Common myeloid progenitor, CD34-positive (primary cell): ENCODE results near the gene MRPL55.

Experiments used
- CTCF ChIA-PET: fragments of 350-600 bp; sonication (Branson Sonifier 250); formaldehyde crosslinking; loops from one replicate; lab custom pipeline; 2021; ENCODE audit warnings: antibody characterized with exemption; lab: Charles Lee
- POLR2A ChIA-PET: fragments of 350-600 bp; sonication (Branson Sonifier 250); formaldehyde crosslinking; loops from one replicate; lab custom pipeline; 2021; ENCODE audit warnings: antibody characterized with exemption; lab: Charles Lee
- DNase-seq, 3 donors: peaks; one replicate each; pipeline versions ENCODE4 v3.0.0 to v3.0.0-alpha.2; 2013
- H3K27ac ChIP-seq, 2 experiments: 1 replicate in 1 of 2; 2 replicates in 1 of 2; pipeline ENCODE4 v1.7.0; 2013; ENCODE audit warnings: inconsistent platforms in 2 of 2, low read length in 2 of 2, mild to moderate bottlenecking in 2 of 2, low read depth in 1 of 2, moderate library complexity in 1 of 2; ENCODE audit not compliant: severe bottlenecking in 2 of 2, insufficient read depth in 1 of 2, poor library complexity in 1 of 2
- H3K27me3 ChIP-seq, 5 experiments: replicated peaks in 2 of 5; 1 replicate in 3 of 5; 2 replicates in 2 of 5; pipeline versions ENCODE4 v1.6.1 to v1.7.0; 2013; ENCODE audit warnings: low read length in 4 of 5, mild to moderate bottlenecking in 2 of 5, moderate library complexity in 2 of 5, inconsistent platforms in 1 of 5; ENCODE audit not compliant: insufficient read depth in 5 of 5, control insufficient read depth in 4 of 5
- H3K36me3 ChIP-seq, 4 experiments: 1 replicate in 2 of 4; 2 replicates in 2 of 4; pipeline versions ENCODE4 v1.6.1 to v1.7.0; 2013; ENCODE audit warnings: low read length in 3 of 4, control low read depth in 1 of 4, mild to moderate bottlenecking in 1 of 4; ENCODE audit not compliant: control insufficient read depth in 4 of 4, insufficient read depth in 4 of 4
- H3K4me1 ChIP-seq, 4 experiments: 1 replicate in 3 of 4; 2 replicates in 1 of 4; pipeline versions ENCODE4 v1.6.1 to v1.7.1; 2013; ENCODE audit warnings: low read length in 3 of 4, mild to moderate bottlenecking in 3 of 4, control low read depth in 1 of 4, inconsistent platforms in 1 of 4, moderate library complexity in 1 of 4; ENCODE audit not compliant: control insufficient read depth in 4 of 4, insufficient read depth in 4 of 4; ENCODE audit errors: control extremely low read depth in 1 of 4
- H3K4me3 ChIP-seq, 7 experiments: 1 replicate in 4 of 7; 2 replicates in 3 of 7; pipeline versions ENCODE4 v1.5.1 to v1.7.0; 2013; ENCODE audit warnings: mild to moderate bottlenecking in 7 of 7, low read length in 6 of 7, moderate library complexity in 6 of 7, inconsistent platforms in 2 of 7, low read depth in 2 of 7, control low read depth in 1 of 7; ENCODE audit not compliant: insufficient read depth in 4 of 7, control insufficient read depth in 1 of 7; ENCODE audit errors: extremely low read depth in 1 of 7
- H3K9me3 ChIP-seq, 5 experiments: 1 replicate in 4 of 5; 2 replicates in 1 of 5; pipeline versions ENCODE4 v1.6.1 to v1.7.1; 2013; ENCODE audit warnings: low read length in 4 of 5, mild to moderate bottlenecking in 2 of 5, inconsistent platforms in 1 of 5, low read depth in 1 of 5, moderate library complexity in 1 of 5; ENCODE audit not compliant: control insufficient read depth in 4 of 5, insufficient read depth in 2 of 5; ENCODE audit errors: control extremely low read depth in 1 of 5
- WGBS: methylation state at CpG from one replicate; pipeline ENCODE4 v1.1.5; 2013; ENCODE audit not compliant: insufficient coverage; 5-methylcytosine and 5-hydroxymethylcytosine counted together

MRPL55 gene

DNA sequence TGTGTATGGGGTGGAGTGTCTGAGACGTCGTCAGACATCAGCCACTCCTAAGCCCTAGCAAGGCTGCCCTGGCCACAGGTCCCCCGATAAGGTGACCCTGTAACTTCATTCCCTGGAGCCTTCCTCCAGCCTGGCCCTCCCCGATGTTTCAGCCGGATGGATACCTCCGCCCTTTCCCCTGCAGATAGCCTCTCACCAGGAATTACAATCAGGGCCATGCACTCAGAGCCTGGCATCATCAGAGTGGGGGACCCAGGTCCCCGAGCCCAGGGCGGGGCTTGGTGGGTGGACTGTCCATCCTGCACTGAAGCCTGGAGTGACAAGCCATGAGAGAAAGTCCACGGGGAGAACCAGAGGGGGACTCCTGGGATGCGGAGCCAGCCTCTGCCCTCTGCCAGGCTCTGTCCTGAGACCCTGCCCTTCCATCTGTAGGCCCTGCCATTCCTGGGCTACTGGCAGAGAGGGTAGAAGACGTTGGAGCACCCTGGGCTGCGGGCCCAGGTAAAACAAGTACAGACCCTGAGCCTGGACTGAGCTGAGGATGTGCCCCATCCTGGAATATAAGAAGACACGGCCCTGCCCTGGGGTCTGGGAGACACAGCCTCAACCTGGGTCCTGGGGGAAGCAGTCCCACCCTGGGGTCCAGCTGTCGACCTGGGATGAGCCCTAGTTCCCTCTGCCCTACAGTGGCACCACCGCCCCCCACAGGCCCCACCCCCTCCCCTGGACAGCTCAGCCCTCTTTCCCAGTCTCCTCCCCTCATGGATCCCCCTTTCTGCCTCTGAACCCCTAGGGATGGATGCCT is 43.4 kb downstream of the MRPL55 start:
- no peak overlapping the region for H3K27ac ChIP-seq
- H3K9me3 ChIP-seq: no peaks in the 10 kb centered on the region
- peaks cover 0 to 2% (median under 1%) of the 10 kb centered on the region in 4 experiments for H3K4me1 ChIP-seq
- ChIA-PET POLR2A (no interaction called here), CTCF (interaction anchor here (0.8 kb wide), 1 partner anchor 26 kb away, joined by 3 read pairs; no protein-coding TSS in a partner anchor)
- no peaks in the 10 kb centered on the region for H3K36me3 ChIP-seq
- DNase-seq: no peak
- 78% methylated on average over 10 of the region's 15 CpGs for WGBS
- H3K4me3 ChIP-seq: no peak overlapping the region
- peaks cover 0 to 82% (median 31%) of the 10 kb centered on the region in 5 experiments for H3K27me3 ChIP-seq

GRCh38 chr1:228064741-228065542 is 44.2 kb downstream of the MRPL55 start:
- Histone ChIP-seq H3K36me3 (no peaks in the 10 kb centered on the region), H3K27ac (no peak overlapping the region), H3K27me3 (peaks cover 0 to 83% (median 33%) of the 10 kb centered on the region in 5 experiments), H3K4me1 (peaks cover 0 to 10% (median 5%) of the 10 kb centered on the region in 4 experiments), H3K9me3 (no peaks in the 10 kb centered on the region), H3K4me3 (no peak overlapping the region)
- 84% methylated on average over 9 of the region's 15 CpGs for WGBS
- CTCF ChIA-PET: no interaction called here
- DNase-seq: no peak
- POLR2A ChIA-PET: no interaction called here

GRCh38 chr1:228064296-228064695 is 44.8 kb downstream of the MRPL55 start:
- Histone ChIP-seq H3K9me3 (no peaks in the 10 kb centered on the region), H3K27me3 (peaks cover 0 to 83% (median 30%) of the 10 kb centered on the region in 5 experiments), H3K36me3 (no peaks in the 10 kb centered on the region), H3K4me3 (no peak overlapping the region), H3K4me1 (peaks cover 0 to 15% (median 8%) of the 10 kb centered on the region in 4 experiments), H3K27ac (no peak overlapping the region)
- POLR2A ChIA-PET: no interaction called here
- CTCF ChIA-PET: no interaction called here
- no peak for DNase-seq
- WGBS: 20% methylated on average over 1 of the region's 8 CpGs

GRCh38 chr1:228063251-228064191 is 45.6 kb downstream of the MRPL55 start:
- no peaks in the 10 kb centered on the region for H3K36me3 ChIP-seq
- ChIA-PET POLR2A (no interaction called here), CTCF (no interaction called here)
- no peak overlapping the region for H3K4me3 ChIP-seq
- no peak overlapping the region for H3K27ac ChIP-seq
- H3K9me3 ChIP-seq: peaks cover 0 to 3% (median 0%) of the 10 kb centered on the region in 5 experiments
- WGBS: 94% methylated on average over 14 of the region's 15 CpGs
- peaks cover 0 to 83% (median 29%) of the 10 kb centered on the region in 5 experiments for H3K27me3 ChIP-seq
- H3K4me1 ChIP-seq: peaks cover 0 to 21% (median 13%) of the 10 kb centered on the region in 4 experiments
- no peak for DNase-seq

- no peak for DNase-seq
- WGBS: 75% methylated on average over 2 of the region's 4 CpGs
- peaks cover 0 to 83% (median 36%) of the 10 kb centered on the region in 5 experiments for H3K27me3 ChIP-seq
- H3K27ac ChIP-seq: no peak overlapping the region
- H3K9me3 ChIP-seq: peaks cover 0 to 6% (median 0%) of the 10 kb centered on the region in 5 experiments
- ChIA-PET POLR2A (no interaction called here), CTCF (no interaction called here)
- no peak overlapping the region for H3K4me3 ChIP-seq
- no peaks in the 10 kb centered on the region for H3K36me3 ChIP-seq
- peaks cover 0 to 21% (median 13%) of the 10 kb centered on the region in 4 experiments for H3K4me1 ChIP-seq
These were observed 46.3 kb downstream of the MRPL55 start for GRCh38 chr1:228062812-228063211.

DNA sequence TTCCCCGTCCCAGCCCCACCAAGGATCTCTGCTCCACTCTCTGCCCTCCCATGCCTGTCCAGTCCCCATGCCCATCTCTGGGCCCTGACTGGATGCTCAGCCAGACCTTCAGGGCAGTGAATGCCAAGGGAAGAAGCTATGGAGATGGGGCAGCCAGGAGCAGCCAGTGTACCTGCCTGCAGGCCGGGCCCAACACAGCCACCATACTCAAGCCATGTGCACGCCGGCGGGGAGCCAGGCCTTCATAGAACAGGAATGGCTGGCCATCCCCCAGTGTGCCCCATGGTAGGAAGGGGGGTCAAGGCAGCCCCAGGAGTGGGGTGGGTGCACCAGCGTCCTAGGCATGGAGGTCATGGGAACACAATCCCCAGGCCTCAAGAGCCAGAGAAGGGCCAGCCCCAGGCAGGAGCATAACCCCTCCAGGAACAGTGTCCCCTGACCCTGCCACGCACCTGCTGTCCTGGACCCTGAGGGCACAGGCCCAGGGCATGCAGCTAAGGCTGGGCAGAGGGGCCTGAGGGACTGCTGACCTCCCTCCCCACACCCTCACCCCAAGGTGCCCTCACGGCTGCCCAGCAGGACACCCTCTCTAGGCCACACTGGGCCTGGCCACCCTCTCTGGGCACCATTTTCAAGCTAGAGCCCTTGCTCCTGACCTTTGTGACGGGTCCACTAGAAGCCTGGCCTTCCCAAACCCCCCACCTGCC is 46.9 kb downstream of the MRPL55 start:
- no peaks in the 10 kb centered on the region for H3K36me3 ChIP-seq
- H3K27ac ChIP-seq: no peak overlapping the region
- peaks cover 0 to 8% (median 0%) of the 10 kb centered on the region in 5 experiments for H3K9me3 ChIP-seq
- POLR2A ChIA-PET: no interaction called here
- no peak overlapping the region for H3K4me3 ChIP-seq
- no peak for DNase-seq
- H3K27me3 ChIP-seq: peaks cover under 1 to 83% (median 40%) of the 10 kb centered on the region in 5 experiments
- 100% methylated on average over 9 of the region's 9 CpGs for WGBS
- CTCF ChIA-PET: no interaction called here
- H3K4me1 ChIP-seq: peaks cover 0 to 21% (median 13%) of the 10 kb centered on the region in 4 experiments
